HG03469 (cell line): ENCODE results near the gene CTF1.

Source experiments
- ATAC-seq: cut with Tn5 transposase; IDR thresholded peaks from one replicate; pipeline ENCODE4 v1.9.1; 2021; ENCODE audit warnings: mild to moderate bottlenecking, moderate library complexity, moderate number of reproducible peaks; ENCODE audit not compliant: unreplicated experiment

Gene CTF1

GRCh38 chr16:30951193-30951592 is 54.8 kb downstream of the CTF1 start:
- no peak for ATAC-seq

GRCh38 chr16:30951750-30952149 is 55.3 kb downstream of the CTF1 start:
- ATAC-seq, result no peak

DNA sequence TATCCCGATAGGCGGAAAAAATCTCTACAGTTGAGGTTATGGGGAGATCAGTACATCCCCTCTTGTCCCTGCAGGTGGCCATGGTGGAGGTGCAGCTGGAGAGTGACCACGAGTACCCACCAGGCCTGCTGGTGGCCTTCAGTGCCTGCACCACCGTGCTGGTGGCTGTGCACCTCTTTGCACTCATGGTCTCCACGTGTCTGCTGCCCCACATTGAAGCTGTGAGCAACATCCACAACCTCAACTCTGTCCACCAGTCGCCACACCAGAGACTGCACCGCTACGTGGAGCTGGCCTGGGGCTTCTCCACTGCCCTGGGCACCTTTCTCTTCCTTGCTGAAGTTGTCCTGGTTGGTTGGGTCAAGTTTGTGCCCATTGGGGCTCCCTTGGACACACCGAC is 56.7 kb downstream of the CTF1 start:
- no peak for ATAC-seq
